ENCODE data around the gene PIWIL1.

- TF ChIP-seq CTCF (conservative IDR thresholded peaks at IDR 0.05) (no peak), EZH2 (IDR thresholded peaks at IDR 0.05; ENCODE audit: low read depth) (no peak)
These were observed 39.2 kb upstream of the PIWIL1 start for GRCh38 chr12:130298322-130299021.
